ENCODE data around the gene DIAPH1.

Gene DIAPH1

GRCh38 chr5:141558150-141558549 is 60.6 kb downstream of the DIAPH1 start:
- TF ChIP-seq CTCF (IDR thresholded peaks at IDR 0.05; ENCODE audit: unreplicated experiment in 3 of 3), result no peak
- H3K4me3 Mint-ChIP-seq, result peak overlapping the region; percentile 45 to 77 (median 65)
- H3K27me3 Mint-ChIP-seq (ENCODE audit: low read depth), result no peaks in the 10 kb centered on the region
- peaks cover 42% of the 10 kb centered on the region for H3K4me1 Mint-ChIP-seq
- peaks cover 10% of the 10 kb centered on the region for H3K9me3 Mint-ChIP-seq
- H3K27ac Mint-ChIP-seq, result peak overlapping the region; percentile 97 to 100 (median 100)
- H3K36me3 Mint-ChIP-seq (ENCODE audit: low read depth), result peaks cover 79% of the 10 kb centered on the region

DNA sequence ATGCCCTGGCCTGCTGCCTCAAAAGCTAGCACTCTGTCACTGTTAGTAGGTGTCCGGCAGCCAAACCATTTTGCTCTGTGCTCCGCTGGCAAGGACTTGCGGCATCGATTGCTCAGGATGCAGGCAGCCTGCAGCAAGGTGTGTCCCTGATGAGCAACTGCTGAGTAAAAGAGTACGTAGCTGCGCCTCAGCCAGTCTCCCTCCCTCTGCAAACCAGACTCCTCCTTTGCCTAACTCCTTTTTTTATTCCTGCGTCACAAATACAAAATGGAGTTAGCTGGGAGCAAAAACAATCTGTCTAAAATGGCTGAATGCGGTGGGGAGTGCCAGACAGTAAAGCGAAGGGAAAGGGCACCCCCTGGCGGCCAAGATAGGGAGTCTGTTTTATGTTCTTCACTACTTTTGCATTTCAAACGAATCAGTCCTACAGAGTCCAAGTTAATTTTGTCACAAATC is 61.1 kb downstream of the DIAPH1 start:
- peaks cover 42% of the 10 kb centered on the region for H3K4me1 Mint-ChIP-seq
- peak overlapping the region; percentile 45 to 77 (median 65) for H3K4me3 Mint-ChIP-seq
- peak overlapping the region; percentile 97 to 100 (median 100) for H3K27ac Mint-ChIP-seq
- peak; percentile 81 to 82 (median 82) for TF ChIP-seq CTCF (IDR thresholded peaks at IDR 0.05; ENCODE audit: unreplicated experiment in 3 of 3)
- H3K36me3 Mint-ChIP-seq (ENCODE audit: low read depth), result peaks cover 75% of the 10 kb centered on the region
- no peaks in the 10 kb centered on the region for H3K27me3 Mint-ChIP-seq (ENCODE audit: low read depth)
- peaks cover 10% of the 10 kb centered on the region for H3K9me3 Mint-ChIP-seq

- no peaks in the 10 kb centered on the region for H3K4me1 Mint-ChIP-seq
- peaks cover 91% of the 10 kb centered on the region for H3K36me3 Mint-ChIP-seq (ENCODE audit: low read depth)
- TF ChIP-seq CTCF (IDR thresholded peaks at IDR 0.05; ENCODE audit: unreplicated experiment in 3 of 3), result no peak
- H3K27me3 Mint-ChIP-seq (ENCODE audit: low read depth), result no peaks in the 10 kb centered on the region
- H3K27ac Mint-ChIP-seq, result no peak overlapping the region
- H3K9me3 Mint-ChIP-seq, result peaks cover 43% of the 10 kb centered on the region
- no peak overlapping the region for H3K4me3 Mint-ChIP-seq
These were observed 70.9 kb downstream of the DIAPH1 start for GRCh38 chr5:141547921-141548320.

DNA sequence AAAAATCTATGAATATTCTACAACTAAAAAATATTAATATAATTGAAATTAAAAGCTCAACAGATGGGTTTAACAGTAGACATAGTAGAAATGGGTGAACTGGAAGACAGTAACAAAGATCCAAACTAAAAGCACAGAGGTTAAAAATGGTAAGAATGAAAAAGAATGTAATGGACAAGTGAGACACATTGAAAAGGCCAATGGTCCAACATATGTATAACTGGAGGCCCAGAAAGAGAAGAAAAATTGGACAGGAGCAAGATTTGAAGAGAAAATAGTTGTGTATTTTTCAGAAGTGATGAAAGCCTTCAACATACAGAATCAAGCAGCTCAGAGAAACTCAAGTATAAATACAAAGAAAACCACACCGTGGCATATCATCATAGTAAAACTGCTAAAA is 71.3 kb downstream of the DIAPH1 start:
- no peaks in the 10 kb centered on the region for H3K27me3 Mint-ChIP-seq (ENCODE audit: low read depth)
- no peaks in the 10 kb centered on the region for H3K4me1 Mint-ChIP-seq
- peaks cover 92% of the 10 kb centered on the region for H3K36me3 Mint-ChIP-seq (ENCODE audit: low read depth)
- peaks cover 43% of the 10 kb centered on the region for H3K9me3 Mint-ChIP-seq
- no peak overlapping the region for H3K27ac Mint-ChIP-seq
- TF ChIP-seq CTCF (IDR thresholded peaks at IDR 0.05; ENCODE audit: unreplicated experiment in 3 of 3), result no peak
- no peak overlapping the region for H3K4me3 Mint-ChIP-seq

- H3K27ac Mint-ChIP-seq, result no peak overlapping the region
- H3K4me1 Mint-ChIP-seq, result no peaks in the 10 kb centered on the region
- TF ChIP-seq CTCF (IDR thresholded peaks at IDR 0.05; ENCODE audit: unreplicated experiment in 3 of 3), result no peak
- H3K4me3 Mint-ChIP-seq, result no peak overlapping the region
- peaks cover 23% of the 10 kb centered on the region for H3K9me3 Mint-ChIP-seq
- H3K36me3 Mint-ChIP-seq (ENCODE audit: low read depth), result peaks cover 71% of the 10 kb centered on the region
- no peaks in the 10 kb centered on the region for H3K27me3 Mint-ChIP-seq (ENCODE audit: low read depth)
These were observed 75.7 kb downstream of the DIAPH1 start for GRCh38 chr5:141543053-141543452.

DNA sequence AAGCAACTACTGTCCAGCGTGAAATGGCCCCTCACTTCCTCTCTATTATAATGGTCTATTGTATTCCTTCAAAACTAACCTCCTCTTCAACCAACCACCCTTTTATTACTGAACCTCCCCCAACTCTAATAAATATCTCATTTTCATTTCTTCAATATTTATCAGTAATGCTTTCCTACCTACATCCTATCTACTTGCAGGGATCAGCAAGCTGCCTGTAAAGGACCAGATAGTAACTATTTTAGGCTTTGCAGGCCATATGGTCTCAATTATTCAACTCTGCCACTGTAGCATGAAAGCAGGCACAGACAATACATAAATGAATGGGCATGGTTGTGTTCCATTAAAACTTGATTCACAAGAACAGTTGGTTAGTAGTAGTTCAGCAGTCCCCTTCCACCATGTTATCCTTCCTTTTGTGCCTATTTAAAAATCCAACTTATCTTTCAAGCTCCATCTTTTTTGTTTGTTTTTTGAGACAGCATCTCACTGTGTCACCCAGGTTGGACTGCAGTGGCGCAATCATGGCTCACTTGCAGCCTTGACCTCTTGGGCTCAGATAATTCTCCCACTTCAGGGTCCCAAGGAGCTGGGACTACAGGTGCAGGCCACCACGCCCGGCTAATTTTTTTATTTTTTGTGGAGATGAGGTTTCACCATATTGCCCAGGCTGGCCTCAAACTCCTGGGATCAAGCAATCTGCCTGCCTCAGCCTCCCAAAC is 84.1 kb downstream of the DIAPH1 start:
- Mint-ChIP-seq H3K36me3 (ENCODE audit: low read depth) (peaks cover 34% of the 10 kb centered on the region), H3K27me3 (ENCODE audit: low read depth) (no peaks in the 10 kb centered on the region), H3K9me3 (no peaks in the 10 kb centered on the region), H3K4me3 (no peak overlapping the region), H3K4me1 (peaks cover 10% of the 10 kb centered on the region), H3K27ac (peak overlapping the region in 1 of 3 experiments; percentile 14)
- no peak for TF ChIP-seq CTCF (IDR thresholded peaks at IDR 0.05; ENCODE audit: unreplicated experiment in 3 of 3)

All from nephron (organoid).